WTC11 (cell line): ENCODE results near the gene VWA3B. TPM values are rescaled to one million over a fixed set of nuclear protein-coding genes. Genes with fewer than 3 reads are reported as not detected.

Experiments used
- ATAC-seq: fragments of 200-7000 bp; cut with Tn5 transposase; 2 replicates; pipeline ENCODE4 v1.10.0; 2021; ENCODE audit warnings: mild to moderate bottlenecking, moderate library complexity
- CTCF ChIA-PET: fragments of 300-600 bp; sonication (Branson Sonifier 250); formaldehyde crosslinking; loops from one replicate; lab custom pipeline; 2021; ENCODE audit warnings: antibody characterized with exemption; lab: Charles Lee
- POLR2A ChIA-PET: fragments of 350-600 bp; sonication (Branson Sonifier 250); formaldehyde crosslinking; loops from one replicate; lab custom pipeline; 2021; ENCODE audit warnings: antibody characterized with exemption; lab: Charles Lee
- DNase-seq: peaks from one replicate; pipeline ENCODE4 v3.0.0; 2021; ENCODE audit warnings: low spot score
- H3K27ac Mint-ChIP-seq: 2 replicates; pipeline ENCODE4 v1.8.0; 2021; ENCODE audit warnings: mixed read lengths
- H3K27me3 Mint-ChIP-seq: 2 replicates; pipeline ENCODE4 v1.8.0; 2021; ENCODE audit warnings: low read depth, mild to moderate bottlenecking, moderate library complexity, mixed read lengths
- H3K36me3 Mint-ChIP-seq: 2 replicates; pipeline ENCODE4 v1.8.0; 2021; ENCODE audit warnings: mixed read lengths
- H3K4me1 Mint-ChIP-seq: 2 replicates; pipeline ENCODE4 v1.8.0; 2022; ENCODE audit warnings: mixed read lengths
- H3K4me3 Mint-ChIP-seq: 2 replicates; pipeline ENCODE4 v1.8.0; 2021; ENCODE audit warnings: mild to moderate bottlenecking, moderate library complexity, mixed read lengths
- H3K9me3 Mint-ChIP-seq: 2 replicates; pipeline ENCODE4 v1.8.0; 2021; ENCODE audit warnings: mixed read lengths
- ATF1 ChIP-seq: sonication (generic); formaldehyde crosslinking; IDR thresholded peaks from 2 replicates; pipeline ENCODE4 v1.8.1; 2023; ENCODE audit warnings: mild to moderate bottlenecking, moderate library complexity, missing genetic modification reagents
- ATF6 ChIP-seq: sonication (generic); formaldehyde crosslinking; IDR thresholded peaks from 2 replicates; pipeline ENCODE4 v1.8.1; 2023; ENCODE audit warnings: mild to moderate bottlenecking, missing genetic modification reagents
- CREB1 ChIP-seq: sonication (generic); formaldehyde crosslinking; IDR thresholded peaks from 2 replicates; pipeline ENCODE4 v1.8.0; 2023; ENCODE audit warnings: mild to moderate bottlenecking, missing genetic modification reagents
- E2F5 ChIP-seq: sonication (generic); formaldehyde crosslinking; IDR thresholded peaks from 2 replicates; pipeline ENCODE4 v1.8.1; 2022; ENCODE audit warnings: mild to moderate bottlenecking, moderate library complexity, missing genetic modification reagents
- EMX1 ChIP-seq: fragments of 250-450 bp; sonication (Bioruptor Pico); IDR thresholded peaks from 2 replicates; pipeline ENCODE4 v1.8.0; 2021; ENCODE audit warnings: mild to moderate bottlenecking
- FOXK1 ChIP-seq: sonication (generic); formaldehyde crosslinking; IDR thresholded peaks from 2 replicates; pipeline ENCODE4 v1.8.0; 2022; ENCODE audit warnings: mild to moderate bottlenecking, moderate library complexity, missing genetic modification reagents
- FOXP4 ChIP-seq: sonication (generic); formaldehyde crosslinking; IDR thresholded peaks from 2 replicates; pipeline ENCODE4 v1.8.0; 2022; ENCODE audit warnings: mild to moderate bottlenecking, missing genetic modification reagents
- HMGXB4 ChIP-seq: sonication (generic); formaldehyde crosslinking; IDR thresholded peaks from 2 replicates; pipeline ENCODE4 v1.8.1; 2023; ENCODE audit warnings: mild to moderate bottlenecking, moderate library complexity, missing genetic modification reagents
- JAZF1 ChIP-seq: fragments of 250-450 bp; sonication (Bioruptor Pico); IDR thresholded peaks from 2 replicates; pipeline ENCODE4 v1.9.0; 2021; ENCODE audit warnings: moderate library complexity, mild to moderate bottlenecking, inconsistent platforms
- MLX ChIP-seq: sonication (generic); formaldehyde crosslinking; IDR thresholded peaks from 2 replicates; pipeline ENCODE4 v1.8.1; 2023; ENCODE audit warnings: mild to moderate bottlenecking, missing genetic modification reagents, moderate library complexity
- PREB ChIP-seq: sonication (generic); formaldehyde crosslinking; IDR thresholded peaks from 2 replicates; pipeline ENCODE4 v1.8.1; 2022; ENCODE audit warnings: mild to moderate bottlenecking, missing genetic modification reagents, moderate library complexity, borderline replicate concordance
- PRRX2 ChIP-seq: fragments of 250-450 bp; sonication (Bioruptor Pico); IDR thresholded peaks from 2 replicates; pipeline ENCODE4 v1.8.0; 2021; ENCODE audit warnings: mild to moderate bottlenecking
- SMAD3 ChIP-seq: sonication (generic); formaldehyde crosslinking; IDR thresholded peaks from 2 replicates; pipeline ENCODE4 v1.8.0; 2022; ENCODE audit warnings: missing genetic modification reagents, mild to moderate bottlenecking, borderline replicate concordance
- SMAD4 ChIP-seq: sonication (generic); formaldehyde crosslinking; IDR thresholded peaks from 2 replicates; pipeline ENCODE4 v1.8.0; 2022; ENCODE audit warnings: mild to moderate bottlenecking, missing genetic modification reagents
- STAT6 ChIP-seq: sonication (generic); formaldehyde crosslinking; conservative IDR thresholded peaks from 2 replicates; pipeline ENCODE4 v1.8.1; 2023; ENCODE audit warnings: mild to moderate bottlenecking, low read depth, missing genetic modification reagents, moderate library complexity
- TEAD4 ChIP-seq: sonication (generic); formaldehyde crosslinking; IDR thresholded peaks from 2 replicates; pipeline ENCODE4 v1.8.0; 2022; ENCODE audit warnings: mild to moderate bottlenecking, missing genetic modification reagents
- USF1 ChIP-seq: sonication (generic); formaldehyde crosslinking; IDR thresholded peaks from 2 replicates; pipeline ENCODE4 v1.8.0; 2022; ENCODE audit warnings: mild to moderate bottlenecking, missing genetic modification reagents
- USF2 ChIP-seq: sonication (generic); formaldehyde crosslinking; IDR thresholded peaks from 2 replicates; pipeline ENCODE4 v1.8.1; 2023; ENCODE audit warnings: mild to moderate bottlenecking, missing genetic modification reagents, moderate library complexity
- total RNA-seq: library from RNA; stranded (reverse); gene quantifications from 3 replicates; pipeline ENCODE4 v1.2.3, GENCODE V29; 2021

VWA3B gene
- total RNA-seq, 1 experiment from 2014 or later = not detected

GRCh38 chr2:98355881-98356280 lies 268.9 kb downstream of the VWA3B start:
- Mint-ChIP-seq H3K4me1 (no peaks in the 10 kb centered on the region), H3K27me3 (peaks cover 8% of the 10 kb centered on the region)
- DNase-seq = no peak
- no peak for TF ChIP-seq FOXP4 (CRISPR knock-in tag)
- TF ChIP-seq PRRX2 (CRISPR knock-in tag) = no peak
- TF ChIP-seq, all 79 proteins: peak for 0
- ChIA-PET POLR2A (no interaction called here), CTCF (no interaction called here)
- H3K9me3 Mint-ChIP-seq = peaks cover 23% of the 10 kb centered on the region
- H3K4me3 Mint-ChIP-seq = no peak overlapping the region
- no peak for ATAC-seq
- H3K27ac Mint-ChIP-seq = no peak overlapping the region
- H3K36me3 Mint-ChIP-seq = peaks cover 8% of the 10 kb centered on the region

- ChIA-PET CTCF (no interaction called here), POLR2A (no interaction called here)
- peaks cover 16% of the 10 kb centered on the region for H3K9me3 Mint-ChIP-seq
- H3K4me3 Mint-ChIP-seq = no peak overlapping the region
- peaks cover 2% of the 10 kb centered on the region; the same call in 1 of the 2 replicates for H3K27me3 Mint-ChIP-seq
- peaks cover 3% of the 10 kb centered on the region; the same call in 1 of the 2 replicates for H3K36me3 Mint-ChIP-seq
- ATAC-seq = no peak
- H3K27ac Mint-ChIP-seq = no peak overlapping the region
- TF ChIP-seq FOXK1 (CRISPR knock-in tag) (no peak), ATF6 (no peak), SMAD4 (CRISPR knock-in tag) (no peak), CREB1 (CRISPR knock-in tag) (no peak), E2F5 (no peak), MLX (CRISPR knock-in tag) (no peak), SMAD3 (no peak), USF2 (no peak), STAT6 (CRISPR knock-in tag) (no peak), JAZF1 (CRISPR knock-in tag) (no peak), PREB (CRISPR knock-in tag) (no peak), USF1 (no peak), TEAD4 (no peak), HMGXB4 (CRISPR knock-in tag) (no peak), EMX1 (CRISPR knock-in tag) (no peak), ATF1 (CRISPR knock-in tag) (no peak)
- H3K4me1 Mint-ChIP-seq = no peaks in the 10 kb centered on the region
- no peak for DNase-seq
Measured at GRCh38 chr2:98356729-98357128, 269.8 kb downstream of the VWA3B start.
